ENCODE results near the gene BAIAP2.

DNA sequence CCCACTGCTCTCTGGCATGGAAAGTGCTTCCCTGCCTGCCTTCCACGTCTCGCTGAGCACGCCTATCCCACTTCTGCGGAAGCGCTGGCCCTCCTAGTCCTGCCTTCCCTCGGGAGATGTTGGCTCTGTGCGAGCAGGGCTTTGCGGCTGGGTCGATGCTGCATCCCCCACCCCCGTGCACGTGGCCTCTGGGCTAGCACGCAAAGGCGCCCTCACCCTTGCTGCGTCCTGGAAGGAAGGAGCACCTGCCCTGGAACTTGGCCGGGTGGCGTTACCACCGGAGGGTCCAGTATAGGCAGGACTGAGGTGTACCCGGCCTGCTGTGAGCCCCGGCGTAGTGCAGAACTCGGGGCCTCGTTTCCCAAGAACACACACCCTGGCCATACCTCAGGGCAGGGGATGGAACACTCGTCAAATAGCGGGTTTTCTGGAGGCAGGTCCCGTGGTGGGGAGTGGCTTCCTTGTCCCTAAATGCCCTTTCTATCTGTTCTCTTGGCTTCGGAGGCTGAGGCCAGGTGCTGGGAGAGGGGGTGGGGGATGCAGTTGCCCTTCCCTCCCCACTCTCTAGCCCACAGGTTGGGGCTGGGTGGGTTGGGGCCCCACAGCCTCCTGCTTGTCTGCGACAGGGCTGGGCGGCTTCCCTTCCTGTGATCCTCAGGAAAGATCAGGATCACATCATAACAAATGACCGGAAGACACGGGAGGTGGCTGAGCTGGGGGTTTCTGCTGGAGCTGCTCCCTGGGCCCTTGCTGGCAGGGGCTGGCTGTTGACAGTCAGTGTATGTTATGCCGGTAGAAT lies 17.4 kb downstream of the BAIAP2 start:
- TF ChIP-seq FOXP2 (optimal IDR thresholded peaks at IDR 0.05; ENCODE audit: borderline replicate concordance, extremely low read depth, extremely low read length, insufficient read depth) = no peak
- no peak for TF ChIP-seq TAF1 (IDR thresholded peaks at IDR 0.05; ENCODE audit: borderline replicate concordance, insufficient read depth, low read length)
- TF ChIP-seq, protein P1, sequence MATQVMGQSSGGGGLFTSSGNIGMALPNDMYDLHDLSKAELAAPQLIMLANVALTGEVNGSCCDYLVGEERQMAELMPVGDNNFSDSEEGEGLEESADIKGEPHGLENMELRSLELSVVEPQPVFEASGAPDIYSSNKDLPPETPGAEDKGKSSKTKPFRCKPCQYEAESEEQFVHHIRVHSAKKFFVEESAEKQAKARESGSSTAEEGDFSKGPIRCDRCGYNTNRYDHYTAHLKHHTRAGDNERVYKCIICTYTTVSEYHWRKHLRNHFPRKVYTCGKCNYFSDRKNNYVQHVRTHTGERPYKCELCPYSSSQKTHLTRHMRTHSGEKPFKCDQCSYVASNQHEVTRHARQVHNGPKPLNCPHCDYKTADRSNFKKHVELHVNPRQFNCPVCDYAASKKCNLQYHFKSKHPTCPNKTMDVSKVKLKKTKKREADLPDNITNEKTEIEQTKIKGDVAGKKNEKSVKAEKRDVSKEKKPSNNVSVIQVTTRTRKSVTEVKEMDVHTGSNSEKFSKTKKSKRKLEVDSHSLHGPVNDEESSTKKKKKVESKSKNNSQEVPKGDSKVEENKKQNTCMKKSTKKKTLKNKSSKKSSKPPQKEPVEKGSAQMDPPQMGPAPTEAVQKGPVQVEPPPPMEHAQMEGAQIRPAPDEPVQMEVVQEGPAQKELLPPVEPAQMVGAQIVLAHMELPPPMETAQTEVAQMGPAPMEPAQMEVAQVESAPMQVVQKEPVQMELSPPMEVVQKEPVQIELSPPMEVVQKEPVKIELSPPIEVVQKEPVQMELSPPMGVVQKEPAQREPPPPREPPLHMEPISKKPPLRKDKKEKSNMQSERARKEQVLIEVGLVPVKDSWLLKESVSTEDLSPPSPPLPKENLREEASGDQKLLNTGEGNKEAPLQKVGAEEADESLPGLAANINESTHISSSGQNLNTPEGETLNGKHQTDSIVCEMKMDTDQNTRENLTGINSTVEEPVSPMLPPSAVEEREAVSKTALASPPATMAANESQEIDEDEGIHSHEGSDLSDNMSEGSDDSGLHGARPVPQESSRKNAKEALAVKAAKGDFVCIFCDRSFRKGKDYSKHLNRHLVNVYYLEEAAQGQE (IDR thresholded peaks at IDR 0.05; ENCODE audit: insufficient read depth in 1 of 2, low read depth in 2 of 2, low read length in 2 of 2) = no peak
- no peak for TF ChIP-seq POLR2AphosphoS5 (IDR thresholded peaks at IDR 0.05; ENCODE audit: low read depth, low read length)

Measured in PFSK-1 (cell line).